ENCODE data around the gene XCR1. TPM values are rescaled to one million over a fixed set of nuclear protein-coding genes. Genes with fewer than 3 reads are reported as not detected.

The XCR1 gene
- total and polyA plus RNA-seq, 3 donors from 2014 or later: 0.06 to 0.34 (median 0.16) TPM

- no peak for TF ChIP-seq POLR2A (IDR thresholded peaks at IDR 0.05)
- TF ChIP-seq, protein P1, sequence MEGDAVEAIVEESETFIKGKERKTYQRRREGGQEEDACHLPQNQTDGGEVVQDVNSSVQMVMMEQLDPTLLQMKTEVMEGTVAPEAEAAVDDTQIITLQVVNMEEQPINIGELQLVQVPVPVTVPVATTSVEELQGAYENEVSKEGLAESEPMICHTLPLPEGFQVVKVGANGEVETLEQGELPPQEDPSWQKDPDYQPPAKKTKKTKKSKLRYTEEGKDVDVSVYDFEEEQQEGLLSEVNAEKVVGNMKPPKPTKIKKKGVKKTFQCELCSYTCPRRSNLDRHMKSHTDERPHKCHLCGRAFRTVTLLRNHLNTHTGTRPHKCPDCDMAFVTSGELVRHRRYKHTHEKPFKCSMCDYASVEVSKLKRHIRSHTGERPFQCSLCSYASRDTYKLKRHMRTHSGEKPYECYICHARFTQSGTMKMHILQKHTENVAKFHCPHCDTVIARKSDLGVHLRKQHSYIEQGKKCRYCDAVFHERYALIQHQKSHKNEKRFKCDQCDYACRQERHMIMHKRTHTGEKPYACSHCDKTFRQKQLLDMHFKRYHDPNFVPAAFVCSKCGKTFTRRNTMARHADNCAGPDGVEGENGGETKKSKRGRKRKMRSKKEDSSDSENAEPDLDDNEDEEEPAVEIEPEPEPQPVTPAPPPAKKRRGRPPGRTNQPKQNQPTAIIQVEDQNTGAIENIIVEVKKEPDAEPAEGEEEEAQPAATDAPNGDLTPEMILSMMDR (IDR thresholded peaks at IDR 0.05): no peak
- peaks cover 19% of the 10 kb centered on the region for H3K4me1 ChIP-seq
- no peak for DNase-seq
- H3K36me3 ChIP-seq (ENCODE audit: low read depth, missing control alignments): no peaks in the 10 kb centered on the region
- no peaks in the 10 kb centered on the region for H3K27me3 ChIP-seq
- no peak overlapping the region for H3K27ac ChIP-seq
- H3K9me3 ChIP-seq: no peaks in the 10 kb centered on the region
- H3K4me3 ChIP-seq: no peak overlapping the region
- intact Hi-C loops (cut with DNase I; ENCODE audit: low total_unique reads): no loop called here
- WGBS, 2 donors: 84 to 86% methylated on average over 2 of the region's 2 CpGs
These were observed 35.1 kb downstream of the XCR1 start for GRCh38 chr3:45992133-45992729.

DNA sequence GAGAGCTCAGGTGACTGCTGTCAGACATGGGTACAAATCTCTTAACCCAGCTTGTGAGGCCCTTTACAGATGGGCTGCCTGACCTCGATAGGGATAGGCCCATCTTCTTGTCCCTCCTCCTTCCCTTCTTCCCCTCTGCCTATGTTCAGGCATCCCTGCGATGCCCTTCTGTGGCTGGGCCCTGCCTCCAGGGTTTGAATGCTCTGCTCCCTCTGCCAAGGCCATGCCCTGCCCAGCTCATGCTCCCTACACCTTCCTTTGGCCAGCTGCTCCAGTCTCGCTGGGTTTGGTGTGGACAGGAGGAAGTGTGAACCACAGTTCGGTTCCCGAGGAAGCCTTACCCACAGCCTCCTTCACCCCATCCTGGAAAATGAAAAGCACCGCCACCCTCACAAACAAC, 35.9 kb downstream of the XCR1 start:
- intact Hi-C loops (cut with DNase I; ENCODE audit: low total_unique reads): no loop called here
- no peaks in the 10 kb centered on the region for H3K9me3 ChIP-seq
- TF ChIP-seq, protein P1 (IDR thresholded peaks at IDR 0.05): no peak
- TF ChIP-seq POLR2A (IDR thresholded peaks at IDR 0.05): no peak
- no peak overlapping the region for H3K4me3 ChIP-seq
- DNase-seq: no peak
- 86 to 91% methylated on average over 6 of the region's 6 CpGs for WGBS, 2 donors
- H3K36me3 ChIP-seq (ENCODE audit: low read depth, missing control alignments): no peaks in the 10 kb centered on the region
- H3K4me1 ChIP-seq: peaks cover 27% of the 10 kb centered on the region
- H3K27ac ChIP-seq: no peak overlapping the region
- no peaks in the 10 kb centered on the region for H3K27me3 ChIP-seq

DNA sequence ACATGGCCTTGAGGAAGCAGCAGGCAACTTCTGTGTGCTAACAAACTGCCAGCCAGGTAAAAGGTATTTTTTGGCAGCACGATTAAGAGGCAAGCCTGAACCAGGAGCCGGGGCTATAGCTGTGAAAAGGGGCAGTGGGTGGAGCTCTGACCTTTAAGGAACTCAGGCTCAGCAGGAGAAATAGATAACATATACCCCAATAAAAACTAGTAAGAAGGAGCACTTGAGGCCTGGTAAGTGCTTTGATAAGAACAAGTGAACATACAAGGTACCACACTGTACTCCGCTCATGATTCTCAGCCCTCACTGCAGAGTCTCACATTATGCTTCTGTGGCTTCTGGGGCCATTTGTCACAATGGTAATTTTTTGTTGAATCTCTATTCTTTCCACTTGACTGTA, 37.1 kb downstream of the XCR1 start:
- H3K4me1 ChIP-seq: peaks cover 38% of the 10 kb centered on the region
- 62 to 88% methylated on average over 3 of the region's 3 CpGs for WGBS, 2 donors
- no peak overlapping the region for H3K27ac ChIP-seq
- no peaks in the 10 kb centered on the region for H3K27me3 ChIP-seq
- TF ChIP-seq, protein P1 (IDR thresholded peaks at IDR 0.05): no peak
- no peak for TF ChIP-seq POLR2A (IDR thresholded peaks at IDR 0.05)
- no peaks in the 10 kb centered on the region for H3K9me3 ChIP-seq
- intact Hi-C loops (cut with DNase I; ENCODE audit: low total_unique reads): no loop called here
- no peak overlapping the region for H3K4me3 ChIP-seq
- DNase-seq: no peak
- H3K36me3 ChIP-seq (ENCODE audit: low read depth, missing control alignments): no peaks in the 10 kb centered on the region

GRCh38 chr3:45988804-45989203, 38.5 kb downstream of the XCR1 start:
- no peak for TF ChIP-seq POLR2A (IDR thresholded peaks at IDR 0.05)
- TF ChIP-seq, protein P1 (IDR thresholded peaks at IDR 0.05): no peak
- Histone ChIP-seq H3K9me3 (no peaks in the 10 kb centered on the region), H3K27ac (no peak overlapping the region), H3K27me3 (no peaks in the 10 kb centered on the region), H3K4me1 (peaks cover 33% of the 10 kb centered on the region), H3K4me3 (no peak overlapping the region), H3K36me3 (ENCODE audit: low read depth, missing control alignments) (no peaks in the 10 kb centered on the region)
- DNase-seq: no peak
- intact Hi-C loops (cut with DNase I; ENCODE audit: low total_unique reads): no loop called here
- 72 to 89% methylated on average over 2 of the region's 2 CpGs for WGBS, 2 donors

GRCh38 chr3:45988362-45988761, 38.9 kb downstream of the XCR1 start:
- no peaks in the 10 kb centered on the region for H3K36me3 ChIP-seq (ENCODE audit: low read depth, missing control alignments)
- peaks cover 33% of the 10 kb centered on the region for H3K4me1 ChIP-seq
- no peak for DNase-seq
- H3K9me3 ChIP-seq: no peaks in the 10 kb centered on the region
- TF ChIP-seq POLR2A (IDR thresholded peaks at IDR 0.05): no peak
- TF ChIP-seq, protein P1 (IDR thresholded peaks at IDR 0.05): no peak
- no peaks in the 10 kb centered on the region for H3K27me3 ChIP-seq
- intact Hi-C loops (cut with DNase I; ENCODE audit: low total_unique reads): no loop called here
- H3K4me3 ChIP-seq: no peak overlapping the region
- WGBS, 2 donors: 92 to 95% methylated on average over 4 of the region's 4 CpGs
- peak overlapping the region; percentile 21 to 44 for H3K27ac ChIP-seq
